Fibroblast of pulmonary artery (primary cell): Measurements from ENCODE around the gene NEDD8.

Experiments used
- DNase-seq: peaks from one replicate; pipeline ENCODE4 v3.0.0-alpha.2; 2010; ENCODE audit warnings: low read depth
- H3K4me3 ChIP-seq: replicated peaks from 2 replicates; pipeline ENCODE4 v1.5.1; 2011; ENCODE audit warnings: low read depth, mild to moderate bottlenecking, control low read depth, low read length, moderate library complexity
- TF ChIP-seq, protein P1 (sequence below): IDR thresholded peaks from 2 replicates; pipeline ENCODE4 v1.5.1; 2011; ENCODE audit warnings: mild to moderate bottlenecking, control low read depth, low read length, inconsistent platforms; ENCODE audit errors: missing control alignments

NEDD8 gene

DNA sequence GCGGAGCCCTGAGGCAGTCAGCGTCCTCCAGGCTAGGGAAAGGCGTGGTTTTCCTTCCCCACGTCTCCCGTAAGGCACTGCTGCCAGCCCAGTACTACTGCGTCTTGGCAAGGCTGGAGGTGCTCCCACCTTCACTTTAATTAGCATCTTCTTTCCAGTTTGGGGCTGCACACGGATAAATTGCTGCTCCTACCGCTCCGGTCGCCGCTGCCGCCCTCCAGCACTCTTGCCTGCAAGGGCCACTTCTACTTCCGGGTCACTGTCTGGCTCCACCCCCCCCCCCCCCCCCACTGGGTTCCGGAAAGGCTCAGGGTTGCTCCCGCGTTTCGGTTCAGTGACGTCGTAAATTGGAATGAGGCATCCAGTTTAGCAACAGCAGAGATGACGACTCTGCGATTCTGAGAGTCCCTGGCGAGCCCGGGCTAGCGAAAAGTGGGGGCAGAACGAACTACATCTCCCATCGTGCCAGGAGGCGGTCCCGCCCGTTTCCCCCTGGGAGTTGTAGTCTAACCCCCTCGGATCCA is at the start of gene NEDD8:
Gene NEDD8, minus strand, starts transcription at position 247 of the 524 bp plus-strand sequence. Its CDS starts 100 bp downstream, at position 147.
- DNase-seq = peak; percentile 97
- TF ChIP-seq, protein P1, sequence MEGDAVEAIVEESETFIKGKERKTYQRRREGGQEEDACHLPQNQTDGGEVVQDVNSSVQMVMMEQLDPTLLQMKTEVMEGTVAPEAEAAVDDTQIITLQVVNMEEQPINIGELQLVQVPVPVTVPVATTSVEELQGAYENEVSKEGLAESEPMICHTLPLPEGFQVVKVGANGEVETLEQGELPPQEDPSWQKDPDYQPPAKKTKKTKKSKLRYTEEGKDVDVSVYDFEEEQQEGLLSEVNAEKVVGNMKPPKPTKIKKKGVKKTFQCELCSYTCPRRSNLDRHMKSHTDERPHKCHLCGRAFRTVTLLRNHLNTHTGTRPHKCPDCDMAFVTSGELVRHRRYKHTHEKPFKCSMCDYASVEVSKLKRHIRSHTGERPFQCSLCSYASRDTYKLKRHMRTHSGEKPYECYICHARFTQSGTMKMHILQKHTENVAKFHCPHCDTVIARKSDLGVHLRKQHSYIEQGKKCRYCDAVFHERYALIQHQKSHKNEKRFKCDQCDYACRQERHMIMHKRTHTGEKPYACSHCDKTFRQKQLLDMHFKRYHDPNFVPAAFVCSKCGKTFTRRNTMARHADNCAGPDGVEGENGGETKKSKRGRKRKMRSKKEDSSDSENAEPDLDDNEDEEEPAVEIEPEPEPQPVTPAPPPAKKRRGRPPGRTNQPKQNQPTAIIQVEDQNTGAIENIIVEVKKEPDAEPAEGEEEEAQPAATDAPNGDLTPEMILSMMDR = no peak
- H3K4me3 ChIP-seq = peak within 1 kb of the TSS; percentile 93

- H3K4me3 ChIP-seq = no peak overlapping the region
- DNase-seq = no peak
- TF ChIP-seq, protein P1 = no peak
These were observed 49.5 kb upstream of the NEDD8 start for GRCh38 chr14:24281636-24282035.

- TF ChIP-seq, protein P1 = no peak
- peak; percentile 24 for DNase-seq
- no peak overlapping the region for H3K4me3 ChIP-seq
These were observed 48.8 kb upstream of the NEDD8 start for GRCh38 chr14:24280797-24281460.

DNA sequence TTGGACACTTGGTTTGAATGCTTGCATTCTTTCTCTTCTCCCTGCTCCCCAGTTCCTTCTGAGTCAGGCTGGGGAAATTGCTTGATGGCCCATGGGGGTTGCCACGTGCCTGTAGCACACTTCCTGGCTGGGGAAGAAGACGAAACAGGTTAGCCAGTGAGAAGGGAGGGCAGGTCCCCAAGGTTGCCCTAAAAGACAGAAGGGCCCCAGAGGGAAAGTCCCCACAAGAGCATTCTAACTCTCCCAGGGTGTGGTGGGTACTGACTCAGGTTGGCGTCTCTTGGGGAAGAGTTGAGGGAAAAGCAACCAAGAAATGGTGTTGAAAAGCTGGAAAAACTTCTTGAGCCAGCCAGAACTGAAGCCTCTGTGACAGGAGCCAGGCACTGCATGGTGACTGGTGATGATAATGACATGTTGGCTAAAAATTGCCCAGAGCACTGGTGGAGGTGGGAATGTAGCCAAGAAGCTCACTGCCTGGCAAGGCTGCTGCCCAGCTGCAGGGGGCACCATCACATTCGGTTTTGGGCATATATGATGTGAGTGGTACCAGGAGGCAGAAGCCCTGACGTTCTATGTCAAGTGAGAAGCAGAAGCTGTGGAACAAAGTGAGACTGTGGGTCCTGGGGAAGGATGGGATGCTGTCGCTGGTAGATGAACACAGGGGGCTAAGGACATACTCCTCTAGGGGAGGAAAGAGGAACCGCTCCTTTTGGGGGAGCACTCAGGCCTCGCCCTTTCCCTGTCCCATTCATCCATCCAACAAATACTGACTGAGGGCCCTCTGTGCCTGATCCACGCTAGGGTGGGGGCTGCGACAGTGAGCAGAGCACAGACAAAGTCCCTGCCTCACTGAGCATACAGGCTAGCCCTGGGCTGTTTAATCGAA is 47.4 kb upstream of the NEDD8 start:
- TF ChIP-seq, protein P1 = no peak
- no peak overlapping the region for H3K4me3 ChIP-seq
- DNase-seq = no peak

DNA sequence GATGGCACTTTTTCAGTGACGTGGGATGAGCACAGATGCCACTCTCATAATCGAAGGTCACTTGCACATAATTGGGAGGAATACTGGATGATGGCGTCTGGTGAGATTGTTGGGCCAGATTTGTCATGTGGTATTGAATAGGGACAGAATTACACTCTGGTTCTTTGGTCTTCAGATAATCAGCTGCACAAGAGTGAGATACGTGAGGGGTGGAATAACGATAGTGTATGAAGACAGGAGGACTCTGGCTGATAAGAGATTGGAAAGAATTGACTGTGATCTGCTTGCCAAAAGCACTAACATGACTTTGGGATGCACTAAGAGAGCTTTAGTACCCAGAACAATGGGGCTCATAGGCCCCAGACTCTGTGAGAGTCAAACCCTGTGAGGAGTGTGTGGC is 46.3 kb upstream of the NEDD8 start:
- H3K4me3 ChIP-seq = no peak overlapping the region
- TF ChIP-seq, protein P1 = no peak
- DNase-seq = no peak

GRCh38 chr14:24277606-24278321 is 45.6 kb upstream of the NEDD8 start:
- TF ChIP-seq, protein P1 = no peak
- DNase-seq = no peak
- no peak overlapping the region for H3K4me3 ChIP-seq
